ENCODE results near the gene RBM20.

DNA sequence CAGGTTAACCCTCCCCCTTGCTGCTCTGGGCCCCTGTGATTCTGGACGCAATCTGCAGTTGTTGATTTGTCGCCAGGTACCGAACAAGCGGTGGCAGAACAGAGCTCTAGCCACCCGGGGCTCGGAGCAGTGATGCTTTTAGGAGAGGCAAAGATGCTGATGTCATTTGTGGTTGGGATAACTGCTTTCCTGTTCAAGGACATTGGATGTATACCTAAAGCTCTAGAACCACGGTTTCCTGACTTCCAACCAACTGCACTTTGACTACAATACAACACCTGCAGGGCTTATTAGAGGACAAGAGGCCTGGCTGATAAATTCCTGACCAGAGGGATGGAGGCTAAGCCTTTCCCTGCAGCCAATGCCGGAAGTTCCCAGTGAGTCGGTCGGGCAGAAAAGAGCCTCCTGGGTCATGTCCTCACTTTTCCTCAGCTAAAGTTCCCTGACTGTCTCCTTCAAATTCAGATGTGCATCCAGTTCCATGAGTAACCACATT, 6.5 kb upstream of the RBM20 start:
- TF ChIP-seq, protein P1, sequence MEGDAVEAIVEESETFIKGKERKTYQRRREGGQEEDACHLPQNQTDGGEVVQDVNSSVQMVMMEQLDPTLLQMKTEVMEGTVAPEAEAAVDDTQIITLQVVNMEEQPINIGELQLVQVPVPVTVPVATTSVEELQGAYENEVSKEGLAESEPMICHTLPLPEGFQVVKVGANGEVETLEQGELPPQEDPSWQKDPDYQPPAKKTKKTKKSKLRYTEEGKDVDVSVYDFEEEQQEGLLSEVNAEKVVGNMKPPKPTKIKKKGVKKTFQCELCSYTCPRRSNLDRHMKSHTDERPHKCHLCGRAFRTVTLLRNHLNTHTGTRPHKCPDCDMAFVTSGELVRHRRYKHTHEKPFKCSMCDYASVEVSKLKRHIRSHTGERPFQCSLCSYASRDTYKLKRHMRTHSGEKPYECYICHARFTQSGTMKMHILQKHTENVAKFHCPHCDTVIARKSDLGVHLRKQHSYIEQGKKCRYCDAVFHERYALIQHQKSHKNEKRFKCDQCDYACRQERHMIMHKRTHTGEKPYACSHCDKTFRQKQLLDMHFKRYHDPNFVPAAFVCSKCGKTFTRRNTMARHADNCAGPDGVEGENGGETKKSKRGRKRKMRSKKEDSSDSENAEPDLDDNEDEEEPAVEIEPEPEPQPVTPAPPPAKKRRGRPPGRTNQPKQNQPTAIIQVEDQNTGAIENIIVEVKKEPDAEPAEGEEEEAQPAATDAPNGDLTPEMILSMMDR (IDR thresholded peaks at IDR 0.05): no peak
- no peak for TF ChIP-seq POLR2A (IDR thresholded peaks at IDR 0.05)

Data from uterus (tissue), 2 donors.